Heart left ventricle (tissue), 16 donors: ENCODE results near the gene CUL4A. TPM values are rescaled to one million over a fixed set of nuclear protein-coding genes. Genes with fewer than 3 reads are reported as not detected.

Experiments used
- ATAC-seq, 4 donors: fragments of 200-7000 bp; cut with Tn5 transposase; one replicate each; pipeline ENCODE4 v1.9.1; 2020 to 2022; ENCODE audit warnings: moderate library complexity in 4 of 4, mild to moderate bottlenecking in 3 of 4, moderate number of reproducible peaks in 1 of 4
- DNase-seq, 5 donors: peaks; one replicate each; pipeline ENCODE4 v3.0.0-alpha.2; 2020
- H3K27ac ChIP-seq, 12 donors: fragments of 200-600 bp; sonication (generic) in 4 of 12; one replicate each; pipeline versions ENCODE4 v1.5.0 to v1.8.0; 2016 to 2022; ENCODE audit warnings: mild to moderate bottlenecking in 2 of 12
- H3K27me3 ChIP-seq, 9 donors: fragments of 200-600 bp; sonication (generic) in 2 of 9; one replicate each; pipeline versions ENCODE4 v1.5.1 to v1.8.0; 2016 to 2022; ENCODE audit warnings: mild to moderate bottlenecking in 3 of 9
- H3K36me3 ChIP-seq, 9 donors: fragments of 200-600 bp; sonication (generic) in 2 of 9; one replicate each; pipeline versions ENCODE4 v1.5.0 to v1.8.0; 2018 to 2022; ENCODE audit warnings: mild to moderate bottlenecking in 2 of 9
- H3K4me1 ChIP-seq, 12 donors: fragments of 200-600 bp; sonication (generic) in 4 of 12; one replicate each; pipeline versions ENCODE4 v1.5.0 to v1.8.0; 2016 to 2022; ENCODE audit warnings: mild to moderate bottlenecking in 3 of 12
- H3K4me3 ChIP-seq, 12 donors: fragments of 200-600 bp; sonication (generic) in 4 of 12; one replicate each; pipeline versions ENCODE4 v1.5.0 to v1.8.0; 2017 to 2022; ENCODE audit warnings: mild to moderate bottlenecking in 9 of 12, moderate library complexity in 4 of 12
- H3K9me3 ChIP-seq, 12 donors: fragments of 200-600 bp; sonication (generic) in 4 of 12; one replicate each; pipeline versions ENCODE4 v1.5.0 to v1.8.0; 2016 to 2022; ENCODE audit warnings: mild to moderate bottlenecking in 1 of 12
- POLR2A ChIP-seq, 2 donors: fragments of 450-650 bp; IDR thresholded peaks; one replicate each; pipeline ENCODE4 v1.6.1; 2017; ENCODE audit warnings: antibody characterized with exemption in 2 of 2, mild to moderate bottlenecking in 2 of 2, moderate library complexity in 2 of 2
- WGBS, 4 donors: extraction: QIAGEN DNeasy Blood & Tissue Kit in 2 of 4; methylation state at CpG; one replicate each; pipeline versions ENCODE4 v1.1.5 to v1.1.7; 2013 to 2018; 5-methylcytosine and 5-hydroxymethylcytosine counted together
- intact Hi-C, 10 donors: fragments of 100-400 bp; cut with DNase I; formaldehyde crosslinking; loops; one replicate each; pipeline versions ENCODE4 v1.11.1 to v1.14.2; 2022
- polyA plus RNA-seq, 2 donors: library from polyadenylated mRNA; stranded (reverse); fragments of 200-250 nt; gene quantifications; one replicate each; pipeline ENCODE4 v1.2.3, GENCODE V29; 2013
- total RNA-seq, 9 donors: library from RNA; depleted of rRNA in 2 of 9; stranded (reverse); fragments of >200 nt in 2 of 9; fragmentation: NEBNext Ultra II Directional in 3 of 9; extraction: Animal tissue kit (Norgen Biotek cat#: 25700) in 3 of 9; gene quantifications; one replicate each; pipeline versions ENCODE4 v1.1.0 to v1.2.4, GENCODE V29; 2016 to 2023
- TF ChIP-seq, protein P1 (sequence below), 12 donors: fragments of 200-600 bp; sonication (generic) in 4 of 12; IDR thresholded peaks; one replicate each; pipeline versions ENCODE4 v1.5.0 to v1.8.0; 2018 to 2022; ENCODE audit warnings: antibody characterized with exemption in 12 of 12, mild to moderate bottlenecking in 5 of 12
- donor health status: ischemic (EF 13 %, LVEDD 7.1; RV severe dilation, severe dysfunction).
- donor health status: healthy with polysubstance abuse.
- donor health status: DM: no; HTN: yes; CAD: no.
- donor health status: DM: no; HTN: no; CAD: no.
- donor health status: ischemic (EF 25% LVEDD 6.9; RV normal size, moderate dysfunction).
- donor health status: ischemic (EF 25% LVEDD 5.7; RV mildly dilated, moderate dysfunction).
- donor health status: healthy.
- donor health status: DM: yes; HTN: yes; CAD: no.
- donor health status: ischemic (EF 35%, LVEDD 5.7; RV mildly dilated, moderate dysfunction).
- donor health status: nonischemic (EF 11% LVEDD 7.7; RV severe dilation, severe dysfunction).
- donor health status: DM: yes; HTN: yes; CAD: no.
- donor health status: PGD.
- donor health status: ischemic (EF 29% LVEDD 5.4; RV normal size, mild dysfunction).
- donor health status: nonischemic (EF 23%, LVEDD 6.1; RV moderate dilation, normal function).

CUL4A gene
- total and polyA plus RNA-seq, 11 donors, result 29.7 to 121 (median 109) TPM

DNA sequence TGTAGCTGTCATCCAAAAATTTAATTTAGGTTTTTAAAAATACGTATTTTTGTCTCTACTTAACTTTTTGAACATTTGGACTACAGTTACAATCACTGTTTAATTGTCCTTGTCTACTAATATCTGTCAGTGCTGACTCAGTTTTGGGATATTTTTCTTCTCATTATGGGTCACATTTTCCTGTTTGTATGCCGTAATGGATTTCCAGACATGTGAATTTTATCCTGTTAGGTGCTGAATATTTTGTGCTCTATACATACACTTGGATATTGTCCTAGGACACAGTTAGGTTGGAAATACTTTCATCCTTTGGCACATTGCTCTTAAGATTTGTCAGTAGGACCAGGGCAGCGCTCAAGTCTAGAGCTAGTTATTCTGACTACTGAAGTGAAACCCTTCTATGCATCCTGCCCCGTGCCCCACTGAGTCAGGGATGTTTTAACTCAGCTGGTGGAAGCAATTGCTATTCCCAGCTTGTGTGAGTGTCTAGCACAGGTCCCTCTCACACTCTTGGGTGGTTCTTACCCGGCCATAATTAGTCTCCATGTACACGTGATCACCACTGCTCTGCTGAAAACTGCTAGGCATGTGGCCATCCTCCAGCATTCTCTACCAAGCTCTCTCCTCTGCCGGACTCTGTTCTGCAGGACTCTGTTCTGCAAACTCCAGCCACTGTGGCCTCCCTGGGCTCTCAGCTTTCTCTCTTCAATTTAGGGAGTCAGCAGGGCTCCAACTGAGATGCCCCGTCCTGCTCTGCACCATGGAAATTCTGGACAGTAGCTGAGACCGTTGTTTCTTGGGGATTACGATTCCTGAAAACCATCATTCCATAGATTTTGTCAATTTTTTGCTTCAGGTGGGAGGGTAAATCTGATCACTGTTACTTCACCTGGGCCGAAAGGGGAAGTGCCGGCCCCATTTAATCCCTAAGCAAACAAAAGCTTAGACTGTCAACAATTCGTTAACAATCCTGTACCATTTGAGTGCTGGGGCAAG is 39.8 kb upstream of the CUL4A start:
- peaks cover 0 to 10% (median 0%) of the 10 kb centered on the region in 12 donors for H3K9me3 ChIP-seq
- peak overlapping the region in 7 of 12 donors; percentile 13 to 61 (median 36) for H3K27ac ChIP-seq
- ATAC-seq, result peak; percentile 93 to 98 (median 94)
- peak in 4 of 5 donors; percentile 51 to 61 (median 56) for DNase-seq
- 73 to 83% (median 81%) methylated on average over 13 of the region's 13 CpGs for WGBS, 4 donors
- H3K27me3 ChIP-seq, result no peaks in the 10 kb centered on the region
- TF ChIP-seq POLR2A (IDR thresholded peaks at IDR 0.05), result no peak
- TF ChIP-seq, protein P1, sequence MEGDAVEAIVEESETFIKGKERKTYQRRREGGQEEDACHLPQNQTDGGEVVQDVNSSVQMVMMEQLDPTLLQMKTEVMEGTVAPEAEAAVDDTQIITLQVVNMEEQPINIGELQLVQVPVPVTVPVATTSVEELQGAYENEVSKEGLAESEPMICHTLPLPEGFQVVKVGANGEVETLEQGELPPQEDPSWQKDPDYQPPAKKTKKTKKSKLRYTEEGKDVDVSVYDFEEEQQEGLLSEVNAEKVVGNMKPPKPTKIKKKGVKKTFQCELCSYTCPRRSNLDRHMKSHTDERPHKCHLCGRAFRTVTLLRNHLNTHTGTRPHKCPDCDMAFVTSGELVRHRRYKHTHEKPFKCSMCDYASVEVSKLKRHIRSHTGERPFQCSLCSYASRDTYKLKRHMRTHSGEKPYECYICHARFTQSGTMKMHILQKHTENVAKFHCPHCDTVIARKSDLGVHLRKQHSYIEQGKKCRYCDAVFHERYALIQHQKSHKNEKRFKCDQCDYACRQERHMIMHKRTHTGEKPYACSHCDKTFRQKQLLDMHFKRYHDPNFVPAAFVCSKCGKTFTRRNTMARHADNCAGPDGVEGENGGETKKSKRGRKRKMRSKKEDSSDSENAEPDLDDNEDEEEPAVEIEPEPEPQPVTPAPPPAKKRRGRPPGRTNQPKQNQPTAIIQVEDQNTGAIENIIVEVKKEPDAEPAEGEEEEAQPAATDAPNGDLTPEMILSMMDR (IDR thresholded peaks at IDR 0.05), result no peak
- intact Hi-C loops, result no loop called here
- peaks cover 0 to 11% (median 2%) of the 10 kb centered on the region in 12 donors for H3K4me1 ChIP-seq
- peaks cover 0 to 38% (median 20%) of the 10 kb centered on the region in 9 donors for H3K36me3 ChIP-seq
- H3K4me3 ChIP-seq, result no peak overlapping the region

DNA sequence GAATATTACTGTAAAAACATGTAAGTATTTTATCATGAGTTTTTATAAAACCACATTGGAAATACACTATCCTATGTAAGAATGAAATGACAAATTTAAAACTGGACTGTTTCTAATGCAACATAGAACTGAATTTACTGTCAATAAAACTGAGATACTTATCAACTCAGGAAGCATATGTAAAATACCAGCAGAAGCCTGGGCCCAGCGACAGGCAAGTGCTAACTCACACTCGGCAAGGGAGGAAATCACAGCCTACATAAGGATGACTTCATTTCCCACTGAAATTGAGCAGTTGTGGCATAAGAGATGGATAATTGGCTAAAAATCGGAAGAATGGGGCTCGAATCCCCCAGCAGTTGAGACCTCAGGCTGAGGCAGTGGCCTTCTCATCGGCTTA is 38.9 kb upstream of the CUL4A start:
- WGBS, 4 donors, result 50 to 70% (median 62%) methylated on average over 5 of the region's 5 CpGs
- H3K36me3 ChIP-seq, result peaks cover 0 to 47% (median 29%) of the 10 kb centered on the region in 9 donors

DNA sequence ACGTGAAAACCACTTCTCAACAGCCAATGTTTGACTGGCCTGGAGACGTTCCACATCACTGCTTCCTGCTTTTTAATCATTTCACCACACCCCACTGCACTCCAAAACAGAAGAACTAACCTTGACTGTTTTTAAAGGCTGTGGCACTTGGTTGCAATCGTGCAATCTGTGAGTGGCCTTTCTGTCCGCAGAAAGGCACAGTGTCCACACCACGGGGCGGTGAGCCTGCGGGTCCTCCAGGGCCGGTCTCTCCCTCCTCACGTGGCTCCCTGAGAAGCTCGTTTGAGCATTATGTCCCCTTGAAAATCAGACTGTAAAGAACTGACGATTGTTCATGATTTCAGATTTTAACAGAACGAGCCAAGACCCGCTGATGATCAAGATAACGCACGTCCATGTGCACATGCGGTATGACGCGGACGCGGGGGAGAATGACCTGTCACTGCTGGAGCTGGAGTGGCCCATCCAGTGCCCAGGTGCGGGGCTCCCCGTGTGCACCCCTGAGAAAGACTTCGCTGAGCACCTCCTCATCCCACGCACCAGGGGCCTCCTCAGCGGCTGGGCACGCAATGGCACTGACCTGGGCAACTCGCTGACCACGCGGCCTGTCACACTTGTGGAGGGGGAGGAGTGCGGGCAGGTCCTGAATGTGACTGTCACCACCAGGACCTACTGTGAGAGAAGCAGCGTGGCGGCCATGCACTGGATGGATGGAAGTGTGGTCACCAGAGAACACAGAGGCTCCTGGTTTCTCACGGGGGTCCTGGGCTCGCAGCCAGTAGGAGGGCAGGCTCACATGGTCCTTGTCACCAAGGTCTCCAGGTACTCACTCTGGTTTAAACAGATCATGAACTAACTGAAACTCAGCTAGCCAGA is 37.9 kb upstream of the CUL4A start:
- DNase-seq (no peak), ATAC-seq (no peak)
- 91 to 92% (median 91%) methylated on average over 33 to 34 of the region's 34 CpGs for WGBS, 4 donors
- Histone ChIP-seq H3K4me3 (no peak overlapping the region), H3K9me3 (peaks cover 0 to 10% (median 0%) of the 10 kb centered on the region in 12 donors), H3K36me3 (peaks cover 0 to 57% (median 39%) of the 10 kb centered on the region in 9 donors), H3K27ac (no peak overlapping the region), H3K27me3 (no peaks in the 10 kb centered on the region), H3K4me1 (peaks cover 0 to 18% (median 2%) of the 10 kb centered on the region in 12 donors)
- TF ChIP-seq POLR2A (IDR thresholded peaks at IDR 0.05), result no peak
- TF ChIP-seq, protein P1 (IDR thresholded peaks at IDR 0.05), result no peak
- intact Hi-C loops, result no loop called here

More for the DNA sequence above, 38.9 kb upstream of the CUL4A start:
- DNase-seq (no peak), ATAC-seq (no peak)
- Histone ChIP-seq H3K4me1 (peaks cover 0 to 11% (median 2%) of the 10 kb centered on the region in 12 donors), H3K9me3 (peaks cover 0 to 10% (median 0%) of the 10 kb centered on the region in 12 donors), H3K27me3 (no peaks in the 10 kb centered on the region), H3K27ac (peak overlapping the region in 1 of 12 donors; percentile 48), H3K4me3 (no peak overlapping the region)
- no peak for TF ChIP-seq POLR2A (IDR thresholded peaks at IDR 0.05)
- TF ChIP-seq, protein P1 (IDR thresholded peaks at IDR 0.05), result no peak
- intact Hi-C loops, result no loop called here
